Ovary (tissue), 9 donors: Measurements from ENCODE around the gene RFESD. TPM values are rescaled to one million over a fixed set of nuclear protein-coding genes. Genes with fewer than 3 reads are reported as not detected.

Experiments used
- DNase-seq, 5 donors: peaks; one replicate each; pipeline ENCODE4 v3.0.0-alpha.2; 2019 to 2020
- H3K27ac ChIP-seq, 2 donors: fragments of 200-600 bp; one replicate each; pipeline versions ENCODE4 v1.5.1 to v1.8.0; 2019 to 2022
- H3K27me3 ChIP-seq: fragments of 200-600 bp; one replicate; pipeline ENCODE4 v1.8.0; 2022
- H3K36me3 ChIP-seq: fragments of 200-600 bp; sonication (generic); one replicate; pipeline ENCODE4 v1.5.1; 2019
- H3K4me1 ChIP-seq: one replicate; pipeline ENCODE4 v1.8.1; 2013; ENCODE audit warnings: mild to moderate bottlenecking, moderate library complexity; ENCODE audit not compliant: insufficient read depth
- H3K4me3 ChIP-seq: fragments of 200-600 bp; sonication (generic); one replicate; pipeline ENCODE4 v1.5.1; 2017
- H3K9me3 ChIP-seq, 2 donors: fragments of 200-600 bp in 1 of 2; sonication (generic) in 1 of 2; one replicate each; pipeline versions ENCODE4 v1.5.1 to v1.8.1; 2013 to 2019; ENCODE audit warnings: mild to moderate bottlenecking in 1 of 2, moderate library complexity in 1 of 2
- EP300 ChIP-seq: sonication (generic); formaldehyde crosslinking; IDR thresholded peaks from one replicate; pipeline ENCODE4 v1.6.1; 2017; ENCODE audit warnings: antibody characterized with exemption
- POLR2A ChIP-seq: fragments of 450-650 bp; IDR thresholded peaks from one replicate; pipeline ENCODE4 v1.6.1; 2017; ENCODE audit warnings: antibody characterized with exemption, mild to moderate bottlenecking, moderate library complexity
- WGBS, 3 donors: extraction: QIAGEN DNeasy Blood & Tissue Kit in 1 of 3; methylation state at CpG; one replicate each; pipeline versions ENCODE4 v1.1.5 to v1.1.7; 2013 to 2017; 5-methylcytosine and 5-hydroxymethylcytosine counted together
- intact Hi-C, 4 donors: fragments of 100-400 bp; cut with DNase I; formaldehyde crosslinking; loops; one replicate each; pipeline versions ENCODE4 v1.11.0 to v1.15.1; 2022 to 2023
- polyA plus RNA-seq, 2 donors: library from polyadenylated mRNA; stranded (reverse); fragments of 200-250 nt in 1 of 2; fragments of 350-450 nt in 1 of 2; fragmentation: Illumina TruSeq in 1 of 2; extraction: RNeasy Lipid Tissue Mini Kit (QIAGEN cat#74804) in 1 of 2; gene quantifications; one replicate each; pipeline ENCODE4 v1.2.3, GENCODE V29; 2013 to 2014
- total RNA-seq, 7 donors: library from RNA; depleted of rRNA in 2 of 7; stranded (reverse); fragments of >200 nt in 2 of 7; fragmentation: NEBNext Ultra II Directional in 3 of 7; extraction: Animal tissue kit (Norgen Biotek cat#: 25700) in 3 of 7; gene quantifications; one replicate each; pipeline versions ENCODE4 v1.1.0 to v1.2.4, GENCODE V29; 2016 to 2023
- TF ChIP-seq, protein P1 (sequence below), 3 donors: fragments of 450-650 bp in 2 of 3; fragments of 200-600 bp in 1 of 3; IDR thresholded peaks; one replicate each; pipeline versions ENCODE4 v1.5.1 to v1.8.0; 2016 to 2022; ENCODE audit warnings: antibody characterized with exemption in 3 of 3, mild to moderate bottlenecking in 1 of 3
- donor health status: DM: no; HTN: no; CAD: no; lungs with moderate emphysema.
- donor health status: DM: no; HTN: no; CAD: no.
- donor health status: Bipolar disorder and iron deficiency.
- donor health status: DM: yes; HTN: yes; CAD: no.
- donor health status: DM: no; HTN: no; CAD: no.
- donor health status: DM: yes; HTN: yes; CAD: no.

Gene RFESD
- total and polyA plus RNA-seq, 9 donors = 1.1 to 5.0 (median 3.2) TPM

DNA sequence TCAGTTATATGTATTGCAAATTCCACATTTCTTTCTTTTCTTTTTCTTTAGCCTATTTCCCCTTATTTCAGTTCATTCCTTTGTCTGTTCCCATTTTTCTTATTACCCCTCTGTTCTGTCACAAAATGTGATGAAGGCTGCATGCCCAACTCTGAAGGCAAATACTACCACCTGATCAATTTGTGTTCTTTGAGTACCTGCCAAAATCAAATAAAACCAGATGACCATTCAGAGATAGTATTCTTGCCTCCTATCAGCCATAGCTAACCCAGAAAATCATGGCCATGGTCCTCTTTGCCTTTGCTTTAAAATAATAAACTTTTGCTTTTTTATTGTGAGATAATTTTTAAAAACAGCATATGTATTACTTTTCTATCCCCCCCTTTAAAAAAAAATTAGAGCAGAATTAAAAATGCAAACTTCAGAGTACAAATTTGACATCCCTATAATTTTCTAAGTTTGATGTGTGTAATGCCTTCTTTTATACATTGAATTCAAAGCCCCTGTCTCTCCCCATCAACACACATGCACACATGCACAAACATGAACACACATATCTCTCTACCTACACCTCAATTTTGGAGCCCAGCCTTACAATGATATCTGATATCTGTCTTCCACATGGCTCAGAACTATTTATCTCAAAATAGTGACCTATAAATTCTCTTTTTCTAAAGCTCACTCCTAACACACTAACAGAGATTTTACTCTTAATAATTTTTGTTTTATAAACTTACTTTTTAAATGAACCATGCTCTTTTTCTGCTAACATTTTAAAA lies 3.5 kb downstream of the RFESD start:
- Histone ChIP-seq H3K27me3 (no peaks in the 10 kb centered on the region), H3K4me3 (no peak overlapping the region), H3K9me3 (no peaks in the 10 kb centered on the region), H3K36me3 (no peaks in the 10 kb centered on the region), H3K4me1 (no peaks in the 10 kb centered on the region), H3K27ac (no peak overlapping the region)
- DNase-seq = no peak
- TF ChIP-seq POLR2A = no peak
- no peak for TF ChIP-seq EP300
- TF ChIP-seq, protein P1, sequence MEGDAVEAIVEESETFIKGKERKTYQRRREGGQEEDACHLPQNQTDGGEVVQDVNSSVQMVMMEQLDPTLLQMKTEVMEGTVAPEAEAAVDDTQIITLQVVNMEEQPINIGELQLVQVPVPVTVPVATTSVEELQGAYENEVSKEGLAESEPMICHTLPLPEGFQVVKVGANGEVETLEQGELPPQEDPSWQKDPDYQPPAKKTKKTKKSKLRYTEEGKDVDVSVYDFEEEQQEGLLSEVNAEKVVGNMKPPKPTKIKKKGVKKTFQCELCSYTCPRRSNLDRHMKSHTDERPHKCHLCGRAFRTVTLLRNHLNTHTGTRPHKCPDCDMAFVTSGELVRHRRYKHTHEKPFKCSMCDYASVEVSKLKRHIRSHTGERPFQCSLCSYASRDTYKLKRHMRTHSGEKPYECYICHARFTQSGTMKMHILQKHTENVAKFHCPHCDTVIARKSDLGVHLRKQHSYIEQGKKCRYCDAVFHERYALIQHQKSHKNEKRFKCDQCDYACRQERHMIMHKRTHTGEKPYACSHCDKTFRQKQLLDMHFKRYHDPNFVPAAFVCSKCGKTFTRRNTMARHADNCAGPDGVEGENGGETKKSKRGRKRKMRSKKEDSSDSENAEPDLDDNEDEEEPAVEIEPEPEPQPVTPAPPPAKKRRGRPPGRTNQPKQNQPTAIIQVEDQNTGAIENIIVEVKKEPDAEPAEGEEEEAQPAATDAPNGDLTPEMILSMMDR (IDR thresholded peaks at IDR 0.05) = no peak
- intact Hi-C loops = loop anchor here in 3 of 4 donors (5.0 to 10.0 kb wide), 6 partner anchors 82 to 1515 kb away; partner anchors contain the start of gene RHOBTB3 (in 2 of the 3)

DNA sequence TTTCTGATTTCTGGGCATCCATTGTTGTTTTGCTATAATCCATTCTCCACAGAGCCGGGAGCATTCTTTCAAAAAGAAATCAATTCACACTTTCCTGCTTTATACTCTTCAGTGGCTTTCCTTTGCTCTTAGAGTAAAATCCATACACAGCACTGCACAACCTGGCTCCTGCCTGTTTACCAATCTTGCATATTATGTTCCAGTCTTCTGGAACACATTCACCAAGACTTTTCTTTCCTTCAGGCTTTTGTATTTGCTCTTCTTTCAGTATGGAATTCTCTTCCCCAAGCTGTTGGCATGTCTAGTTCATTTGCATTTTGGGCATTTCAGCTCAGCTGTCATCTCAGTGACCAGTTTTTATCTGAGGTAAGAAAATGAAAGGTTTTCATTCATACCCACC lies 6.3 kb downstream of the RFESD start:
- DNase-seq = no peak
- Histone ChIP-seq H3K4me1 (no peaks in the 10 kb centered on the region), H3K27ac (no peak overlapping the region), H3K4me3 (no peak overlapping the region), H3K36me3 (no peaks in the 10 kb centered on the region), H3K27me3 (no peaks in the 10 kb centered on the region), H3K9me3 (no peaks in the 10 kb centered on the region)
- TF ChIP-seq EP300 (no peak), POLR2A (no peak)
- TF ChIP-seq, protein P1 (IDR thresholded peaks at IDR 0.05) = no peak
- 63 to 88% (median 65%) methylated on average over 1 of the region's 1 CpG for WGBS, 3 donors
- intact Hi-C loops = no loop called here

DNA sequence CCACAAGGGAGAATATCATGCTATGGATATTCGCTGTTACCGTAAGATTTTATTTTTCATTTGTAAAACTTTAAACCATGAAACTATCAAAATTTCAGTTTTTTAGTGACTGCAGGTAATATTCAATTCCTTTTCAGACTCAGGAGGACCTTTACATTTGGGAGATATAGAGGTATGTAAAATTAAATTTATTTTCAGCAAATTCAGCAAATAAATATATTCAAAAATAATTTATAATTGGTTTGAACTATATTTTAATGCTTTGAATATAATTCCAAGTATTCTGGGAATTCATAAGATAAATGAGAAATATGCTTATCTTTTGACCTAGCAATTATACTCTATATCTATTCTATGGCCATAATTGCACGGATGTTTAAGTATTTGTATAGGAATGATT lies 7.6 kb downstream of the RFESD start:
- no peak overlapping the region for H3K4me3 ChIP-seq
- intact Hi-C loops = no loop called here
- 92 to 96% (median 95%) methylated on average over 3 of the region's 3 CpGs for WGBS, 3 donors
- TF ChIP-seq EP300 (no peak), POLR2A (no peak)
- TF ChIP-seq, protein P1 (IDR thresholded peaks at IDR 0.05) = no peak
- no peaks in the 10 kb centered on the region for H3K9me3 ChIP-seq
- no peaks in the 10 kb centered on the region for H3K36me3 ChIP-seq
- DNase-seq = no peak
- no peaks in the 10 kb centered on the region for H3K4me1 ChIP-seq
- no peaks in the 10 kb centered on the region for H3K27me3 ChIP-seq
- no peak overlapping the region for H3K27ac ChIP-seq

DNA sequence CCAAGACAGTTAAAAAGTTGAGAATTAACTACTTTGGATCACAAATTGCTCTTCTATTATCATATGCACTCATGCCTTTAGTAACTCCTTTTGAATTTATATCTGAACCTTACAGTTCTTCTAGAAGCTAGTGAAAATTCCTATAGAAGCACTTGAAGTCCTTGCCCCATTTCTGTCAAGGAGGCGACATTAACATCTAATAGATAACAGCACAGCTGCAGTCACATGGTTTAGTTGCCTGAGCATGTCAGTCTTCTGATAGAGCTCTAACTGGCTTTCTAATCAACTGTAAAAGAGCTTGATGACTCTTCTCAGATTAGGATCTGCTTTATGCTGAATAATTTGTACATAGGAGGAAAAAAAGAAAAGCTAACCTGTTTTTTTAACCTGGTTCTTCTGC lies 9.0 kb downstream of the RFESD start:
- no peak for TF ChIP-seq POLR2A
- TF ChIP-seq EP300 = no peak
- TF ChIP-seq, protein P1 (IDR thresholded peaks at IDR 0.05) = no peak
- intact Hi-C loops = loop anchor here in 1 of 4 donors (5.0 kb wide), 1 partner anchor 192 kb away; no protein-coding TSS in a partner anchor
- Histone ChIP-seq H3K4me3 (no peak overlapping the region), H3K4me1 (no peaks in the 10 kb centered on the region), H3K27me3 (no peaks in the 10 kb centered on the region), H3K36me3 (no peaks in the 10 kb centered on the region), H3K27ac (no peak overlapping the region), H3K9me3 (no peaks in the 10 kb centered on the region)
- DNase-seq = no peak
- 68 to 83% (median 74%) methylated on average over 1 of the region's 1 CpG for WGBS, 3 donors
